ENCODE results near the gene MAN2A1.

DNA sequence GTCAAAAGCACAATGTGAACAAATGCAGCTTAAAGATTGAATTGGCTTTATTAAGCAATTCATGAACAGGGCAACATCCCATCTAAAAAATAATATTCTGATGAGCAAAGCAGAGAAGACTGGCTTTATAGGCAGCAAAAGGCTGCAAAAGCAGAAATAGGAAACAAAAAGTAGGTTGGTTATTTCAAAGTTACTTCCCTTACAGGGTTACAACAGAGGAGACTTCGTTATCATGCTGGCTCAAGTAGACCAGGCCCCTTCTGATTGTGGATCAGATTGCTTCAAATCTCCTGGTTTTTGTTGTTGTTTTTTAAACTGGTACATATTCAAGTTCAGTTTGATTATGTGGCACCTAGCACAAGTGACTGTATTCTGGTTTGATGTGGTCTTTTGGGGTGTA lies 73.1 kb downstream of the MAN2A1 start:
- peak; percentile 88 for TF ChIP-seq ZNF549 (tag by site-specific recombination; IDR thresholded peaks at IDR 0.05)
- TF ChIP-seq ZBTB21 (tag by site-specific recombination; IDR thresholded peaks at IDR 0.05) = no peak
- TF ChIP-seq, protein P1, sequence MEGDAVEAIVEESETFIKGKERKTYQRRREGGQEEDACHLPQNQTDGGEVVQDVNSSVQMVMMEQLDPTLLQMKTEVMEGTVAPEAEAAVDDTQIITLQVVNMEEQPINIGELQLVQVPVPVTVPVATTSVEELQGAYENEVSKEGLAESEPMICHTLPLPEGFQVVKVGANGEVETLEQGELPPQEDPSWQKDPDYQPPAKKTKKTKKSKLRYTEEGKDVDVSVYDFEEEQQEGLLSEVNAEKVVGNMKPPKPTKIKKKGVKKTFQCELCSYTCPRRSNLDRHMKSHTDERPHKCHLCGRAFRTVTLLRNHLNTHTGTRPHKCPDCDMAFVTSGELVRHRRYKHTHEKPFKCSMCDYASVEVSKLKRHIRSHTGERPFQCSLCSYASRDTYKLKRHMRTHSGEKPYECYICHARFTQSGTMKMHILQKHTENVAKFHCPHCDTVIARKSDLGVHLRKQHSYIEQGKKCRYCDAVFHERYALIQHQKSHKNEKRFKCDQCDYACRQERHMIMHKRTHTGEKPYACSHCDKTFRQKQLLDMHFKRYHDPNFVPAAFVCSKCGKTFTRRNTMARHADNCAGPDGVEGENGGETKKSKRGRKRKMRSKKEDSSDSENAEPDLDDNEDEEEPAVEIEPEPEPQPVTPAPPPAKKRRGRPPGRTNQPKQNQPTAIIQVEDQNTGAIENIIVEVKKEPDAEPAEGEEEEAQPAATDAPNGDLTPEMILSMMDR (tag by site-specific recombination; IDR thresholded peaks at IDR 0.05) = no peak
- TF ChIP-seq MZF1 (tag by site-specific recombination; IDR thresholded peaks at IDR 0.05; ENCODE audit: borderline replicate concordance) = no peak
- TF ChIP-seq ZNF10 (tag by site-specific recombination; IDR thresholded peaks at IDR 0.05) = no peak
- TF ChIP-seq ZNF155 (tag by site-specific recombination; IDR thresholded peaks at IDR 0.05) = no peak
- TF ChIP-seq ZNF266 (tag by site-specific recombination; IDR thresholded peaks at IDR 0.05; ENCODE audit: low read depth) = no peak
